AG04450 (cell line): Measurements from ENCODE around the gene CACNA1D. TPM values are rescaled to one million over a fixed set of nuclear protein-coding genes. Genes with fewer than 3 reads are reported as not detected.

ENCODE experiments used
- CTCF ChIA-PET: fragments of 300-600, 350-600 bp; formaldehyde crosslinking; extraction: SDS; loops from one replicate; lab custom pipeline; 2022; ENCODE audit warnings: antibody characterized with exemption, inconsistent platforms; lab: Charles Lee
- POLR2A ChIA-PET: fragments of 350-600 bp; formaldehyde crosslinking; extraction: SDS; loops from one replicate; lab custom pipeline; 2021; ENCODE audit warnings: antibody characterized with exemption, inconsistent platforms; lab: Yijun Ruan, JAX
- DNase-seq: peaks from one replicate; pipeline ENCODE4 v3.0.0-alpha.2; 2011; ENCODE audit warnings: low read depth, low spot score
- H3K27ac ChIP-seq: one replicate; pipeline ENCODE4 v1.5.1; 2012; ENCODE audit warnings: low read depth, low read length, control low read depth
- H3K27me3 ChIP-seq: one replicate; pipeline ENCODE4 v1.6.0; 2012; ENCODE audit warnings: low read length; ENCODE audit not compliant: control insufficient read depth, insufficient read depth
- H3K4me3 ChIP-seq: 2 replicates; pipeline ENCODE4 v1.5.1; 2011; ENCODE audit warnings: mild to moderate bottlenecking, low read depth, low read length, control low read depth
- H3K9me3 ChIP-seq: 2 replicates; pipeline ENCODE4 v1.5.1; 2012; ENCODE audit warnings: low read length; ENCODE audit not compliant: control insufficient read depth, insufficient read depth
- CTCF ChIP-seq: IDR thresholded peaks from 2 replicates; pipeline ENCODE4 v1.5.1; 2011; ENCODE audit warnings: low read depth, low read length, control low read depth, inconsistent platforms
- polyA plus RNA-seq: library from polyadenylated mRNA; depleted of rRNA; stranded (reverse); fragments of >200 nt; gene quantifications from 2 replicates; pipeline ENCODE4 v1.2.3, GENCODE V29; 2011

Gene CACNA1D
- polyA plus RNA-seq, 1 experiment = 0.07 TPM

- POLR2A ChIA-PET = no interaction called here
- Histone ChIP-seq H3K27ac (no peak overlapping the region), H3K4me3 (no peak overlapping the region), H3K9me3 (no peaks in the 10 kb centered on the region; the same call in 1 of the 2 replicates), H3K27me3 (peaks cover 11% of the 10 kb centered on the region)
- no peak for TF ChIP-seq CTCF
- CTCF ChIA-PET = no interaction called here
- DNase-seq = no peak
Measured at GRCh38 chr3:53798144-53798543, 303.7 kb downstream of the CACNA1D start.

GRCh38 chr3:53799338-53799865 lies 305.0 kb downstream of the CACNA1D start:
- no peak for TF ChIP-seq CTCF
- no peak for DNase-seq
- ChIA-PET POLR2A (no interaction called here), CTCF (no interaction called here)
- Histone ChIP-seq H3K27me3 (peaks cover 11% of the 10 kb centered on the region), H3K27ac (no peak overlapping the region), H3K9me3 (peaks cover 4% of the 10 kb centered on the region; the same call in 1 of the 2 replicates), H3K4me3 (no peak overlapping the region)

- peaks cover 11% of the 10 kb centered on the region for H3K27me3 ChIP-seq
- DNase-seq = no peak
- no peak for TF ChIP-seq CTCF
- H3K4me3 ChIP-seq = no peak overlapping the region
- no peak overlapping the region for H3K27ac ChIP-seq
- POLR2A ChIA-PET = no interaction called here
- CTCF ChIA-PET = no interaction called here
- H3K9me3 ChIP-seq = peaks cover 4% of the 10 kb centered on the region; the same call in 1 of the 2 replicates
Measured at GRCh38 chr3:53800041-53800906, 305.9 kb downstream of the CACNA1D start.

GRCh38 chr3:53801319-53801718 lies 306.9 kb downstream of the CACNA1D start:
- H3K4me3 ChIP-seq = no peak overlapping the region
- H3K27ac ChIP-seq = no peak overlapping the region
- peaks cover 11% of the 10 kb centered on the region for H3K27me3 ChIP-seq
- ChIA-PET CTCF (no interaction called here), POLR2A (no interaction called here)
- H3K9me3 ChIP-seq = peaks cover 4% of the 10 kb centered on the region; the same call in 1 of the 2 replicates
- TF ChIP-seq CTCF = no peak
- DNase-seq = no peak

DNA sequence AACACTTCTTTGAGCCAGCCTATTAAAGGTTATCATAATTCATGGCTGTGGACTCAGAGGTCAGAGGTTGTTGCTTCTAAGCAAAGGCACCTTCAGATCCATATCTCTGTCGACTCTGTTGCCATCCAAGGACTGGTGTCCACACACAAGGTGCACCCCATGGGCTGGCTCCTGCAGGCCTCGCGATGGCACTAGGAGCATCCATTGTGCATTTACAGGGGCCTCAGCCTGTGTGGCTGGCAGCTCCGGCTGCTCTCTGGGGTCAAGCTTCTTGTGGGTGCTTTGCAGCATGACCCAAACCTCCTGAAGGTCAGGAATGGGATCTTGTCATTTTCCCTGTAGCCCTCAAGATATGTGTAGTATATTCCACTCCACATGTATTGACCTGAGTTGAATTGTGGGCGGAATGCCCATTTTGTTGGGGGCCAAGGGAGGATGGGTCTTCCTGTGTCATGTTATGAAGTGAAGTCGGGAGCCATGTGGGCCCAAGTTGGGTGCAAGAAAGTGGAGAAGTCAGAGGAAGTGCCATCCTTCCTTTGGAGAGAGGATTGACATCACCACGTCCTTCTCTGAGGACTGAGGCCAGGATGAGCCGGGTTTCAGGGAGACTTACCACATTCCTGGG lies 308.0 kb downstream of the CACNA1D start:
- CTCF ChIA-PET = no interaction called here
- peaks cover 4% of the 10 kb centered on the region; the same call in 1 of the 2 replicates for H3K9me3 ChIP-seq
- TF ChIP-seq CTCF = no peak
- DNase-seq = no peak
- peaks cover 8% of the 10 kb centered on the region for H3K27me3 ChIP-seq
- H3K4me3 ChIP-seq = no peak overlapping the region
- POLR2A ChIA-PET = no interaction called here
- no peak overlapping the region for H3K27ac ChIP-seq
